Dermis blood vessel endothelial cell (primary cell): ENCODE measurements around the gene NMBR. TPM values are rescaled to one million over a fixed set of nuclear protein-coding genes. Genes with fewer than 3 reads are reported as not detected.
"Not testable (repeated sequence)": the region's sequence is repeated elsewhere in the genome, so short reads cannot be mapped to it uniquely, and the experiment has no call there.

Experiments
- DNase-seq: peaks from one replicate; pipeline ENCODE4 v3.0.0; 2010
- total RNA-seq: library from RNA; depleted of rRNA; stranded (reverse); fragments of >200 nt; gene quantifications from 2 replicates; pipeline ENCODE4 v1.2.3, GENCODE V29; 2014

The NMBR gene
- total RNA-seq, 1 donor from 2014 or later: not detected

DNA sequence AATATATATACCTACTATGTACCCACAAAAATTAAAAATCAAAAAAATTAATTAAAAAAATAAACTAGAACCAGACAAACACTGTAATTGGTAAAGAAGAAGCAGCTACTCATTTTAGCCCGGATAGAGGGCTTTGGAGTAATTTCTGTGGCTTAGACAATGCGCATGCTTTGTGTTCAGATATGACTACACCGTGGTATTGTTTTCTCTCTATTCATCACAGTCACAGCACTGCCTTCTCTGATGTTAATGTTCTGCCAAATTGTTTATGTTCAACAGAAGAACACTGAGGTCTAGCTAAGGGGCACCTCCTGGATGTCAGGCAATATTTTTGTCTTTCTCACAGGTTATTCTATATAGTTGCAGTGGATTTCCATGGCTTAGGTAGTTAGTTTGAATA is 91.7 kb downstream of the NMBR start:
- DNase-seq: no peak

DNA sequence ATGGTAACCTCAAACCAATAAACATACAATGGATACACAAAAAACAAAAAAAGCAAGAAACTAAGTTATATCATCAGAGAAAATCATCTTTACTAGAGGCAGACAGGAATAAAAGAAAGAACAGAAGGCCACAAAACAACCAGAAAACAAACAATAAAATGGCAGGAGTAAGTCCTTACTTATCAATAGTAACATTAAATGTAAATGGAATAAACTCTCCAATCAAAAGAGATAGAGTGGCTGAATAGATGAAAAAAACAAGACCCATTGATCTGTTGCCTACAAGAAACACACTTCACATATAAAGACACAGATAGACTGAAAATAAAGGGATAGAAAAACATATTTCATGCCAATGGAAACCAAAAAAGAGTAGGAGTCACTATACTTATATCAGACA is 95.5 kb downstream of the NMBR start:
- DNase-seq: no peak

DNA sequence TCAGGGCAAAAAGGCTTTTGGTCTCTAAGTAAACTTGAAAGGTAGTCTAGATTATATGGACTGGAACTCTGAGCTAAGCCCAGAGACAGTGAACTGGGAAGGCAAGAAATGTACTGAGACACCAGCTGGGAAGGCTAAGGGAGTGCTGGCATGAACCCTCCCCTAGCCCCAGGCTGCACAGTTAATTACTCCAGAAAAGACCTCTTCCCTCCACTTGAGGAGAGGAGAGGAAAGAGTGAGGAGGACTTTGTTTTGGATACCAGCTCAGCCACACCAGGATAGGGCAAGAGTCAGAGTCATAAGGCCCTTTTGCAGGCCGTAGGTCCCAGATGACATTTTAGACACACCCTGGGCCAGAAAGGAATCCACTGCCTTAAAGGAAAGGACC is 98.3 kb downstream of the NMBR start:
- DNase-seq: no peak

DNA sequence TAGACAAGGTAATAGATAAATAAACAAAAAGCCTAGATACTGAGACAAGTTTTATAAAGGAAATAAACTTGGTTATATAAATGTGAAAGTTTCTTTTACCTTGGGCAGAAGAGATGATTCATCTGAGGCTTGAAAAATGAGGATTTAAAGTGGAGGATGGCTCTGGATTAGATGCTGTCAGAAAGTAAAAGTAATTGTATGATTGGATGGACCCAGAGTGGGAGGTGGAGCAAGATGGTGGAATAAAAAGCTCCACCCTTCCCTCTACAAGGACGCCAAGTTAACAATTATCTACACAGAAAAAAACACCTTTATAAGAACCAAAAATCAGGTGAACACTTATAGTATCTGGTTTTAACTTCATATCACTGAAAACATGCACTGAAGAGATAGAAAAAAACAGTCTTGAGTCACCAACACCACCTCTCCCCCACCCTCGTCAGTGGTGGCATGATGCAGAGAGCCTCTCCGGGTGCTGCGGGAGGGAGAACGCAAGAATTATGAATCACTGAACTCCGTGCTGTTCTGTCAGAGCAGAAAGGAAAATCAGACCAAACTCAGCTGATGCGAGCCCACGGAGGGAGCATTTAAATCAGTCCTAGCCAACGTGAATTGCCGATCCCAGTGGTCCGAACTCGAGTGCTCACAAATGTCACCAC is 98.9 kb downstream of the NMBR start:
- DNase-seq: no peak

DNA sequence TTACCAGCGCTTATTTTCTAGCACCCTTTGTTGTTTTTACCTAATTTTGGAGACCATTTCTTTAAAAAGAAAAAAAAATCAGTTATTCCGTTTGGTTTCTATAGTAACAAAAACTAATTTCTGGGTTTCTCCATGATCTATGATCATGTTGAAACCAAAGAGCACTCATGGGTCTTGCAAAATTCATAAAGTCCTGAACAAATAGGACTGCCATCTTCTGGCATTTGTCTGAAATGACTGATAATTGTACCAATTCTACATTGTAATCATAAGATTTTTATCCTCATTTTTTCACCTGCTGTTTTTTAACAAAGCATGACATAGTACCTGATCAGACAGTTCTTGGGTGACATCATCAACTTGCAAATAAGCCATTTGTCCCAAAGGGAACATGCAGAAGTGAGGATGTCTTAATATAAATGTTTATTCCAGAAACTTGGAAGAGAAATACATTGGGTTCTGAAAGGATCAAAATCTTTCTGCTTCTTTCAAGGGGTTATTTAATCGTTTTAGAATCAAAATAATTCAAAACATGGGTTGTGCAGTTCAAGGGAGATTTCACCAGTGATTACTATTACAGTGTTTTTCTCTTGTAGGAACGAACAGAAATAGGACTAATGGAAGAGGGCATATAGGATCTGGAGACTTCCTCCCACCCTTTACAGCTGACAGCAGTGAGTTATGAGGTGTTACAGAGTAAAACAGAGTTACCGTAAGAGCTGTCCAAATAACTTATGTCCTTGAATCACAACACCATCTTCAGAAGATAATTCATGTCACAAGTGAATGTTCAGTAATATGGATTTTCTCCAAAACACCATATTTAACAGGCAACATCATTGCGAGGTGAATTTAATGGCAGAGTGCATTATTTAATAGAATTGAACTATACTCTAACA is 101.3 kb downstream of the NMBR start:
- peak; percentile 30 for DNase-seq

DNA sequence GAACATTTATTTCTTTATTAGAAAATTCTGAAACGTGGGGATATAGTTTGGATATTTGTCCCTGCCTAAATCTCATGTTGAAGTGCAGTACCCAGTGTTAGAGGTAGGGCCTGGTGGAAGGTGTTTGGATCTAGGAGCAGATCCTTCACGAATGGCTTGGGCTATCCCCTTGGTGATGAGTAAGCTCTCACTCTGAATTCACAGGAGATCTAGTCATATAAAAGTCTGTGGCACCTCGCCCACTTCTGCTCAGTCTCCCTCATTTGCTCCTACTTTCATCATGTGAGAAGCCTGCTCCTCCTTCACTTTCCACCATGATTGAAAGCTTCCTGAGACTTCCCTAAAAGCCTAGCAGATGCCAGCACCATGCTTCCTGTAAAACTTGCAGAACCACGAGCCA is 111.0 kb downstream of the NMBR start:
- DNase-seq: no peak

DNA sequence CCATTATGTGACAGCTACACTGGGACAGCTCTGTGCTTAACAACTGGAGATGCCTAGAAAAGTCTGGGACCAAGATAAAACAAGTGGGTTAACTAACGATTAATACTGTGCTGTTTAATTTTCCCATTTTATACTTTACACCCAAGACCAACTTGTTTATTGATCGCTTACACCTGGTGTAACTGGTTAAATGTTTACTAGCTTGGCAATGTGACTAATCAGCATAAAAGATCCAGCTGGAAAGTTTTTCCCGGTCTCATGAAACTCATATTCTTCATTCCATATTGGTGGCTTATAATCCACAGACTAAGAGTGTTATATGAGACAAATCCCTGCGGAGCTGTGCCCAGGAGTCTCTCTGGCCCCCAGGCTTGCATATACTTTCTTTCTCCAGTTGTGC is 115.9 kb downstream of the NMBR start:
- no peak for DNase-seq

DNA sequence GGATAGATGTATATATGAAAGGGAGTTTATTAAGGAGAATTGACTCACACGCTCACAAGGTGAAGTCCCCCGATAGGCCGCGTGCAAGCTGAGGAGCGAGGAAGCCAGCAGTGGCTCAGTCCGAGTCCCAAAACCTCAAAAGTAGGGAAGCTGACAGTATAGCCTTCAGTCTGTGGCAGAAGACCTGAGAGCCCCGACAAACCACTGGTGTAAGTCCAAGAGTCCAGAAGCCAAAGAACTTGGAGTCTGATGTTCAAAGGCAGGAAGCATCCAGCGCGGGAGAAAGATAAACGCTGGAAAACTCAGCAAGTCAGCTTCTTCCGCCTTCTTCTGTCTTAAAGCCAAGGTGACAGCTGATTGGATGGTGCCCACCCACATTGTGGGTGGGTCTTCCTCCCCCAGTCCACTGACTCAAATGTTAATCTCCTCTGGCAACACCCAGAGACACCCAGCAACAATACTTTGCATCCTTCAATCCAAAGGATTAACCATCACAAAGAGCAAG is 116.8 kb downstream of the NMBR start:
- peak; percentile 53 for DNase-seq

DNA sequence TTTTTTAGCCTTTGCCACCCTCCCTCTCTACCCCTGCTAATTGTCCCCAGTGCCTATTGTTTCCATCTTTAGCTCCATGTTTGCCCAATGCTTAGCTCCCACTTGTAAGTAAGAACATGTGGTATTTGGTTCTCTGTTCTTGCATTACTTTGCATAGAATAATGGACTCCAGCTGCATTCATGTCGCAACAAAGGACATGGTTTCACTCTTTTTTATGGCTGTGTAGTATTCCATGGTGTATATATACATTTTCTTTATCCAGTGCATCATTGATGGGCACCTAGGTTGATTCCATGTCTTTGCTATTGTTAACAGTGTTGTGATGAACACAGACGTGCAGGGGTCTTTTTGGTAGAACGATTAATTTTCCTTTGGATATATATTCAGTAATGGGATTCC is 118.4 kb downstream of the NMBR start:
- no peak for DNase-seq

DNA sequence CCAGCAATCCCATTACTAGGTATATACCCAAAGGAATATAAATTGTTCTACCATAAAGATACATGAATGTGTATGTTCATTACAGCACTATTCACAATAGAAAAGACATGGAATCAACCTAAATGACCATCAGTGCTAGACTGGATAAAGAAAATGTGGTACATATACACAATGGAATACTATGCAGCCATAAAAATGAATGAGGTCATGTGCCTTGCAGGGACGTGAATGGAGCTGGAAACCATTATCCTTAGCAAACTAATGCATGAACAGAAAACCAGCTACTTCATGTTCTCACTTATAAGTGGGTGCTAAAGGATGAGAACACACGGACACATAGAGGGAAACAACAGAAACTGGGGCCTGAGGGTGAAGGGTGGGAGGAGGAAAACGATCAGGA is 119.1 kb downstream of the NMBR start:
- DNase-seq: not testable (repeated sequence)

DNA sequence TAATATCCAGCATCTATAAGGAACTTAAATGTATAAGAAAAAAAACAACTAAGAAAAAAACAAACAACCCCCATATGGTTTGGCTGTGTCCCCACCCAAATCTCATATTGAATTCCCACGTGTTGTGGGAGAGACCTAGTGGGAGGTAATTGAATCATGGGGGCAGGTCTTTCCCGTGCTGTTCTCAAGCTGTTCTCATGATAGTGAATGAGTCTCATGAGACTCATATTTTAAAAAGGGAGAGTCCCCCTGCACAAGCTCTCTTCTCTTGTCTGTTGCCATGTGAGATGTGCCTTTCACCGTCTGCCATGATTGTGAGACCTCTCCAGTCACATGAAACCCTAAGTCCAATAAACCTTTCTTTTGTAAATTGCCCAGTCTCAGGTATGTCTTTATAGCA is 119.8 kb downstream of the NMBR start:
- no peak for DNase-seq

DNA sequence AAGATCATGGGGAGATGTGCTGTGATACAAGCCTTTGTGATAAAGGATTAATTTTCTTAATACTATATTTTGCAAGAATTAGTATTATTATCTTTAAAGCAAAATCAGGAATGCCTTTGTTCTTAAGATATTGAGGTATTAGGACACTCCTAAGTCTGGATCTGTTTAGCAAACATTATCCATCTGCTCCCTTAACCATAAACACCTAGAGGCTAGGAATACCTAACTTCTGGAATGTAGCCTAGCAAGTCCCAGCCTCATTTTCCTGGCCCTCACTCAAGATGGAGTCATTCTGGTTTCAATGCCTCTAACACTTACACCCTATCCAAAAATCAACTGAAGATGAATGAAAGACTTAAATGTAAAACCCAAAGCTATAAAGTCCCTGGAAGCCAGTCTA is 120.5 kb downstream of the NMBR start:
- DNase-seq: no peak

Other genes starting within 250 kb of the NMBR start
- gene GJE1, start 14.2 kb downstream of the NMBR start, total RNA-seq: not detected in 2 replicates
- 28.2 and 49.8 TPM in 2 replicates for gene VTA1, start 141 bp upstream of the NMBR start, total RNA-seq
- gene ADGRG6, start 154.9 kb upstream of the NMBR start, total RNA-seq: 42.2 and 43.4 TPM in 2 replicates